HCT116 (cell line): ENCODE measurements around the gene HOXD10. TPM values are rescaled to one million over a fixed set of nuclear protein-coding genes. Genes with fewer than 3 reads are reported as not detected.

Source experiments
- ATAC-seq: fragments of 200-7000 bp; cut with Tn5 transposase; 2 replicates; pipeline ENCODE4 v1.9.1; 2020; ENCODE audit warnings: mild to moderate bottlenecking, moderate library complexity
- BruUV-seq: library from RNA; stranded (reverse); fragments of 400-500 nt; replicated peaks from 2 replicates; lab custom pipeline; 2021; lab: Mats Ljungman, UMichigan
- CTCF ChIA-PET: fragments of 300-600 bp; sonication (Branson Sonifier 250); formaldehyde crosslinking; loops from one replicate; lab custom pipeline; 2021; ENCODE audit warnings: antibody characterized with exemption; lab: Charles Lee
- POLR2A ChIA-PET: fragments of 300-600, 350-600 bp; sonication (Branson Sonifier 250); formaldehyde crosslinking; loops from one replicate; lab custom pipeline; 2021; ENCODE audit warnings: antibody characterized with exemption; lab: Charles Lee
- RAD21 ChIA-PET, 2 experiments: fragments of 300-600 bp; sonication (Branson Sonifier 250); formaldehyde crosslinking; loops; one replicate each; lab custom pipeline; 2023; ENCODE audit warnings: low total read pairs in 2 of 2; ENCODE audit not compliant: uncharacterized antibody in 2 of 2, unreplicated experiment in 2 of 2, low non-redundant PET in 1 of 2; lab: Charles Lee
- DNase-seq: peaks from one replicate; pipeline ENCODE4 v3.0.0-alpha.2; 2010; ENCODE audit warnings: low read depth, low spot score
- H2AFZ ChIP-seq: fragments of 200-600 bp; shearing (Covaris generic), sonication (generic); 2 replicates; pipeline ENCODE4 v1.6.1; 2017; ENCODE audit warnings: low read depth, mixed run types, mixed read lengths, antibody characterized with exemption, low read length; ENCODE audit not compliant: poor library complexity, severe bottlenecking
- H3K27ac ChIP-seq: 2 replicates; pipeline ENCODE4 v1.5.1; 2012; ENCODE audit warnings: low read depth, low read length
- H3K27me3 ChIP-seq: fragments of 200-600 bp; sonication (generic); 2 replicates; pipeline ENCODE4 v1.6.1; 2016; ENCODE audit warnings: mixed run types, low read length, mixed read lengths; ENCODE audit not compliant: insufficient read depth
- H3K36me3 ChIP-seq, 2 experiments: fragments of 200-500 bp in 1 of 2; fragments of 200-600 bp in 1 of 2; sonication (Bioruptor generic) in 1 of 2; sonication (generic) in 1 of 2; 2 replicates each; pipeline versions ENCODE4 v1.5.1 to v1.6.1; 2014 to 2016; ENCODE audit warnings: low read length in 2 of 2, inconsistent platforms in 1 of 2, mixed read lengths in 1 of 2, mixed run types in 1 of 2; ENCODE audit not compliant: insufficient read depth in 2 of 2, control insufficient read depth in 1 of 2
- H3K4me1 ChIP-seq, 2 experiments: fragments of 200-600 bp in 1 of 2; sonication (generic) in 1 of 2; 2 replicates each; pipeline versions ENCODE4 v1.5.1 to v1.6.1; 2012 to 2017; ENCODE audit warnings: low read length in 2 of 2, inconsistent platforms in 1 of 2, mild to moderate bottlenecking in 1 of 2, mixed read lengths in 1 of 2, mixed run types in 1 of 2, moderate library complexity in 1 of 2; ENCODE audit not compliant: insufficient read depth in 2 of 2, control insufficient read depth in 1 of 2
- H3K4me2 ChIP-seq: fragments of 200-600 bp; sonication (generic); 2 replicates; pipeline ENCODE4 v1.6.1; 2017; ENCODE audit warnings: mixed run types, low read length, mixed read lengths
- H3K4me3 ChIP-seq, 2 experiments: fragments of 200-600 bp in 1 of 2; sonication (generic) in 1 of 2; replicated peaks in 1 of 2; 2 replicates each; pipeline ENCODE4 v1.5.1; 2011 to 2016; ENCODE audit warnings: low read length in 2 of 2, control low read depth in 1 of 2, low read depth in 1 of 2, mild to moderate bottlenecking in 1 of 2, mixed read lengths in 1 of 2, mixed run types in 1 of 2
- H3K79me2 ChIP-seq: fragments of 200-600 bp; sonication (generic); 2 replicates; pipeline ENCODE4 v1.6.1; 2017; ENCODE audit warnings: mild to moderate bottlenecking, mixed run types, low read length, moderate library complexity, mixed read lengths; ENCODE audit not compliant: insufficient read depth
- H3K9ac ChIP-seq: fragments of 200-600 bp; sonication (generic); 2 replicates; pipeline ENCODE4 v1.6.1; 2016; ENCODE audit warnings: low read length, mixed read lengths
- H3K9me2 ChIP-seq: fragments of 200-600 bp; sonication (generic), shearing (Covaris generic); 2 replicates; pipeline ENCODE4 v1.6.1; 2017; ENCODE audit warnings: mixed run types, mild to moderate bottlenecking, moderate library complexity; ENCODE audit not compliant: insufficient read depth
- H3K9me3 ChIP-seq, 2 experiments: fragments of 200-500 bp in 1 of 2; fragments of 200-600 bp in 1 of 2; sonication (Bioruptor generic) in 1 of 2; sonication (generic) in 1 of 2; 2 replicates each; pipeline ENCODE4 v1.6.1; 2014 to 2017; ENCODE audit warnings: low read length in 2 of 2, mixed read lengths in 2 of 2, inconsistent platforms in 1 of 2, low read depth in 1 of 2, mild to moderate bottlenecking in 1 of 2, mixed run types in 1 of 2, moderate library complexity in 1 of 2; ENCODE audit not compliant: control insufficient read depth in 1 of 2, insufficient read depth in 1 of 2
- H4K20me1 ChIP-seq: fragments of 200-600 bp; sonication (generic), shearing (Covaris generic); 2 replicates; pipeline ENCODE4 v1.6.1; 2017; ENCODE audit warnings: mixed run types, mild to moderate bottlenecking, moderate library complexity; ENCODE audit not compliant: insufficient read depth
- CEBPB ChIP-seq: IDR thresholded peaks from 2 replicates; pipeline ENCODE4 v1.6.1; 2012; ENCODE audit warnings: low read depth
- FOSL1 ChIP-seq: IDR thresholded peaks from 2 replicates; pipeline ENCODE4 v1.6.1; 2012; ENCODE audit warnings: low read depth
- JUND ChIP-seq: IDR thresholded peaks from 2 replicates; pipeline ENCODE4 v1.6.1; 2012
- POLR2A ChIP-seq: IDR thresholded peaks from 2 replicates; pipeline ENCODE4 v1.7.0; 2011; ENCODE audit warnings: borderline replicate concordance; ENCODE audit not compliant: insufficient read depth, insufficient read length; ENCODE audit errors: extremely low read depth
- POLR2AphosphoS5 ChIP-seq: IDR thresholded peaks from 2 replicates; pipeline ENCODE4 v1.6.1; 2011; ENCODE audit warnings: mild to moderate bottlenecking, low read depth, low read length, moderate library complexity
- RAD21 ChIP-seq: IDR thresholded peaks from 2 replicates; pipeline ENCODE4 v1.6.1; 2012; ENCODE audit warnings: low read depth, mild to moderate bottlenecking
- SRF ChIP-seq: IDR thresholded peaks from 2 replicates; pipeline ENCODE4 v1.6.1; 2012; ENCODE audit warnings: low read depth
- ZFX ChIP-seq: fragments of 450-650 bp; IDR thresholded peaks from 2 replicates; pipeline ENCODE4 v1.6.1; 2017
- intact Hi-C: fragments of 100-400 bp; cut with micrococcal nuclease; formaldehyde crosslinking; loops from 2 replicates; pipeline ENCODE4 v1.10.0; 2022
- total RNA-seq: library from RNA; stranded (reverse); gene quantifications from one replicate; pipeline ENCODE4 v1.2.1, GENCODE V29; 2021; ENCODE audit not compliant: unreplicated experiment
- TF ChIP-seq, protein P1 (sequence below): IDR thresholded peaks from 2 replicates; pipeline ENCODE4 v1.6.1; 2012
- TF ChIP-seq, protein P2 (sequence below): IDR thresholded peaks from 2 replicates; pipeline ENCODE4 v1.6.1; 2011; ENCODE audit warnings: mild to moderate bottlenecking, low read length, moderate library complexity; ENCODE audit not compliant: insufficient replicate concordance; ENCODE audit errors: extremely low read depth
- TF ChIP-seq, protein P3 (sequence below): IDR thresholded peaks from 2 replicates; pipeline ENCODE4 v1.6.1; 2012
- TF ChIP-seq, protein P4 (sequence below), 3 experiments: fragments of 200-600 bp in 1 of 3; sonication (generic) in 1 of 3; IDR thresholded peaks in 2 of 3; conservative IDR thresholded peaks in 1 of 3; 2 replicates each; pipeline ENCODE4 v1.5.1; 2012 to 2017; ENCODE audit warnings: low read depth in 2 of 3, low read length in 2 of 3, antibody characterized with exemption in 1 of 3, borderline replicate concordance in 1 of 3, control low read depth in 1 of 3, mild to moderate bottlenecking in 1 of 3, mixed read lengths in 1 of 3, mixed run types in 1 of 3, moderate library complexity in 1 of 3; ENCODE audit not compliant: insufficient read depth in 1 of 3

The HOXD10 gene
- total RNA-seq, 1 experiment from 2014 or later: not detected

DNA sequence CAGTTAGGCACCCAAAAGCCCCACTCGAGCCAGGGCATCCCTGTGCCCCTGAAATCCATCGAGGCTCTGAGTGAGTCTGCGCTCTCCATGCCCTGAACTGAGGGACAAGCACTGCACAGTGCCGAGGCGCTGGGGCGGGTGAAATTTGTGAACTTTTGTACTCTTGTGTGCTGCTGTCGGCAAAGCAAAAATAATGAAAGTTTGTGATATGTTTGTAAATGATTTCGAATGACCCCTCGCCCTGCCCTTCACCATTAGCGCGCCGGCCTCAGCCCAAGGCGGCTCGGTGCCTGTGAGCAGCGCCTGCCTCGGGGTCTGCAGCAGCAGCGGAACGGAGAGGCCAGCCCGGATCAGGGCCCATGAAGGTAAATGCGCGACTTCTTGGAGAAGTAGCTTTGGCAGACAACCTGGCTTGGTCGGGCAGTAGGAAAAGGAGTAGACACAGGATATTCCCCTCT lies 32.9 kb downstream of the HOXD10 start:
- intact Hi-C loops: no loop called here
- DNase-seq (no peak), ATAC-seq (no peak)
- POLR2A ChIA-PET: no interaction called here
- BruUV-seq: no TSS peak
- Histone ChIP-seq H3K36me3 (no peaks in the 10 kb centered on the region), H3K9ac (no peak overlapping the region), H3K27me3 (no peaks in the 10 kb centered on the region), H3K4me2 (no peak overlapping the region), H3K4me3 (no peak overlapping the region), H3K79me2 (no peaks in the 10 kb centered on the region), H2AFZ (no peak overlapping the region), H3K9me3 (no peaks in the 10 kb centered on the region), H3K27ac (no peak overlapping the region), H4K20me1 (no peaks in the 10 kb centered on the region), H3K9me2 (no peaks in the 10 kb centered on the region), H3K4me1 (no peaks in the 10 kb centered on the region)
- TF ChIP-seq JUND (no peak), ZFX (no peak), RAD21 (no peak), POLR2AphosphoS5 (no peak), SRF (no peak), POLR2A (no peak), FOSL1 (no peak), CEBPB (no peak)
- TF ChIP-seq, protein P1, sequence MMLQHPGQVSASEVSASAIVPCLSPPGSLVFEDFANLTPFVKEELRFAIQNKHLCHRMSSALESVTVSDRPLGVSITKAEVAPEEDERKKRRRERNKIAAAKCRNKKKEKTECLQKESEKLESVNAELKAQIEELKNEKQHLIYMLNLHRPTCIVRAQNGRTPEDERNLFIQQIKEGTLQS: no peak
- TF ChIP-seq, protein P2, sequence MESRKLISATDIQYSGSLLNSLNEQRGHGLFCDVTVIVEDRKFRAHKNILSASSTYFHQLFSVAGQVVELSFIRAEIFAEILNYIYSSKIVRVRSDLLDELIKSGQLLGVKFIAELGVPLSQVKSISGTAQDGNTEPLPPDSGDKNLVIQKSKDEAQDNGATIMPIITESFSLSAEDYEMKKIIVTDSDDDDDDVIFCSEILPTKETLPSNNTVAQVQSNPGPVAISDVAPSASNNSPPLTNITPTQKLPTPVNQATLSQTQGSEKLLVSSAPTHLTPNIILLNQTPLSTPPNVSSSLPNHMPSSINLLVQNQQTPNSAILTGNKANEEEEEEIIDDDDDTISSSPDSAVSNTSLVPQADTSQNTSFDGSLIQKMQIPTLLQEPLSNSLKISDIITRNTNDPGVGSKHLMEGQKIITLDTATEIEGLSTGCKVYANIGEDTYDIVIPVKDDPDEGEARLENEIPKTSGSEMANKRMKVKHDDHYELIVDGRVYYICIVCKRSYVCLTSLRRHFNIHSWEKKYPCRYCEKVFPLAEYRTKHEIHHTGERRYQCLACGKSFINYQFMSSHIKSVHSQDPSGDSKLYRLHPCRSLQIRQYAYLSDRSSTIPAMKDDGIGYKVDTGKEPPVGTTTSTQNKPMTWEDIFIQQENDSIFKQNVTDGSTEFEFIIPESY: no peak
- TF ChIP-seq, protein P3, sequence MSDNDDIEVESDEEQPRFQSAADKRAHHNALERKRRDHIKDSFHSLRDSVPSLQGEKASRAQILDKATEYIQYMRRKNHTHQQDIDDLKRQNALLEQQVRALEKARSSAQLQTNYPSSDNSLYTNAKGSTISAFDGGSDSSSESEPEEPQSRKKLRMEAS: no peak
- TF ChIP-seq, protein P4, sequence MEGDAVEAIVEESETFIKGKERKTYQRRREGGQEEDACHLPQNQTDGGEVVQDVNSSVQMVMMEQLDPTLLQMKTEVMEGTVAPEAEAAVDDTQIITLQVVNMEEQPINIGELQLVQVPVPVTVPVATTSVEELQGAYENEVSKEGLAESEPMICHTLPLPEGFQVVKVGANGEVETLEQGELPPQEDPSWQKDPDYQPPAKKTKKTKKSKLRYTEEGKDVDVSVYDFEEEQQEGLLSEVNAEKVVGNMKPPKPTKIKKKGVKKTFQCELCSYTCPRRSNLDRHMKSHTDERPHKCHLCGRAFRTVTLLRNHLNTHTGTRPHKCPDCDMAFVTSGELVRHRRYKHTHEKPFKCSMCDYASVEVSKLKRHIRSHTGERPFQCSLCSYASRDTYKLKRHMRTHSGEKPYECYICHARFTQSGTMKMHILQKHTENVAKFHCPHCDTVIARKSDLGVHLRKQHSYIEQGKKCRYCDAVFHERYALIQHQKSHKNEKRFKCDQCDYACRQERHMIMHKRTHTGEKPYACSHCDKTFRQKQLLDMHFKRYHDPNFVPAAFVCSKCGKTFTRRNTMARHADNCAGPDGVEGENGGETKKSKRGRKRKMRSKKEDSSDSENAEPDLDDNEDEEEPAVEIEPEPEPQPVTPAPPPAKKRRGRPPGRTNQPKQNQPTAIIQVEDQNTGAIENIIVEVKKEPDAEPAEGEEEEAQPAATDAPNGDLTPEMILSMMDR (IDR thresholded peaks at IDR 0.05 in 2 of 3, conservative IDR thresholded peaks at IDR 0.05 in 1 of 3; ENCODE audit: borderline replicate concordance in 1 of 3, insufficient read depth in 1 of 3, low read depth in 2 of 3, low read length in 2 of 3): no peak
- CTCF ChIA-PET: no interaction called here
- RAD21 ChIA-PET: no interaction called here
